Common myeloid progenitor, CD34-positive (primary cell): ENCODE measurements around the gene TBL3.
"Not testable (repeated sequence)": the region's sequence is repeated elsewhere in the genome, so short reads cannot be mapped to it uniquely, and the experiment has no call there.

Experiments used
- CTCF ChIA-PET: fragments of 350-600 bp; sonication (Branson Sonifier 250); formaldehyde crosslinking; loops from one replicate; lab custom pipeline; 2021; ENCODE audit warnings: antibody characterized with exemption; lab: Charles Lee
- POLR2A ChIA-PET: fragments of 350-600 bp; sonication (Branson Sonifier 250); formaldehyde crosslinking; loops from one replicate; lab custom pipeline; 2021; ENCODE audit warnings: antibody characterized with exemption; lab: Charles Lee
- DNase-seq, 3 donors: peaks; one replicate each; pipeline versions ENCODE4 v3.0.0 to v3.0.0-alpha.2; 2013
- H3K27ac ChIP-seq, 2 experiments: 1 replicate in 1 of 2; 2 replicates in 1 of 2; pipeline ENCODE4 v1.7.0; 2013; ENCODE audit warnings: inconsistent platforms in 2 of 2, low read length in 2 of 2, mild to moderate bottlenecking in 2 of 2, low read depth in 1 of 2, moderate library complexity in 1 of 2; ENCODE audit not compliant: severe bottlenecking in 2 of 2, insufficient read depth in 1 of 2, poor library complexity in 1 of 2
- H3K27me3 ChIP-seq, 5 experiments: replicated peaks in 2 of 5; 1 replicate in 3 of 5; 2 replicates in 2 of 5; pipeline versions ENCODE4 v1.6.1 to v1.7.0; 2013; ENCODE audit warnings: low read length in 4 of 5, mild to moderate bottlenecking in 2 of 5, moderate library complexity in 2 of 5, inconsistent platforms in 1 of 5; ENCODE audit not compliant: insufficient read depth in 5 of 5, control insufficient read depth in 4 of 5
- H3K36me3 ChIP-seq, 4 experiments: 1 replicate in 2 of 4; 2 replicates in 2 of 4; pipeline versions ENCODE4 v1.6.1 to v1.7.0; 2013; ENCODE audit warnings: low read length in 3 of 4, control low read depth in 1 of 4, mild to moderate bottlenecking in 1 of 4; ENCODE audit not compliant: control insufficient read depth in 4 of 4, insufficient read depth in 4 of 4
- H3K4me1 ChIP-seq, 4 experiments: 1 replicate in 3 of 4; 2 replicates in 1 of 4; pipeline versions ENCODE4 v1.6.1 to v1.7.1; 2013; ENCODE audit warnings: low read length in 3 of 4, mild to moderate bottlenecking in 3 of 4, control low read depth in 1 of 4, inconsistent platforms in 1 of 4, moderate library complexity in 1 of 4; ENCODE audit not compliant: control insufficient read depth in 4 of 4, insufficient read depth in 4 of 4; ENCODE audit errors: control extremely low read depth in 1 of 4
- H3K4me3 ChIP-seq, 7 experiments: 1 replicate in 4 of 7; 2 replicates in 3 of 7; pipeline versions ENCODE4 v1.5.1 to v1.7.0; 2013; ENCODE audit warnings: mild to moderate bottlenecking in 7 of 7, low read length in 6 of 7, moderate library complexity in 6 of 7, inconsistent platforms in 2 of 7, low read depth in 2 of 7, control low read depth in 1 of 7; ENCODE audit not compliant: insufficient read depth in 4 of 7, control insufficient read depth in 1 of 7; ENCODE audit errors: extremely low read depth in 1 of 7
- H3K9me3 ChIP-seq, 5 experiments: 1 replicate in 4 of 5; 2 replicates in 1 of 5; pipeline versions ENCODE4 v1.6.1 to v1.7.1; 2013; ENCODE audit warnings: low read length in 4 of 5, mild to moderate bottlenecking in 2 of 5, inconsistent platforms in 1 of 5, low read depth in 1 of 5, moderate library complexity in 1 of 5; ENCODE audit not compliant: control insufficient read depth in 4 of 5, insufficient read depth in 2 of 5; ENCODE audit errors: control extremely low read depth in 1 of 5
- WGBS: methylation state at CpG from one replicate; pipeline ENCODE4 v1.1.5; 2013; ENCODE audit not compliant: insufficient coverage; 5-methylcytosine and 5-hydroxymethylcytosine counted together

Gene TBL3

GRCh38 chr16:1950047-1950446, 21.8 kb upstream of the TBL3 start:
- Histone ChIP-seq H3K27me3 (no peaks in the 10 kb centered on the region), H3K4me3 (no peak overlapping the region), H3K9me3 (no peaks in the 10 kb centered on the region), H3K27ac (no peak overlapping the region), H3K4me1 (no peaks in the 10 kb centered on the region), H3K36me3 (no peaks in the 10 kb centered on the region)
- ChIA-PET POLR2A (no interaction called here), CTCF (interaction anchor here (0.5 to 1.7 kb wide), 2 partner anchors 10 to 117 kb away, joined by 3 to 6 read pairs; no protein-coding TSS in a partner anchor)
- WGBS = 89% methylated on average over 4 of the region's 7 CpGs
- DNase-seq = no peak

- H3K27me3 ChIP-seq = no peaks in the 10 kb centered on the region
- no peak for DNase-seq
- no peak overlapping the region for H3K27ac ChIP-seq
- no peak overlapping the region for H3K4me3 ChIP-seq
- ChIA-PET CTCF (interaction anchor here (0.5 to 1.7 kb wide), 4 partner anchors 10 to 166 kb away, joined by 3 to 6 read pairs (median 4); no protein-coding TSS in a partner anchor), POLR2A (no interaction called here)
- no peaks in the 10 kb centered on the region for H3K4me1 ChIP-seq
- no peaks in the 10 kb centered on the region for H3K36me3 ChIP-seq
- no peaks in the 10 kb centered on the region for H3K9me3 ChIP-seq
- WGBS = 97% methylated on average over 19 of the region's 19 CpGs
Observed at GRCh38 chr16:1950559-1950958, 21.3 kb upstream of the TBL3 start.

GRCh38 chr16:1953734-1954133, 18.1 kb upstream of the TBL3 start:
- peaks cover 0 to 6% (median 0%) of the 10 kb centered on the region in 5 experiments for H3K27me3 ChIP-seq
- 95% methylated on average over 17 of the region's 22 CpGs for WGBS
- ChIA-PET POLR2A (no interaction called here), CTCF (interaction anchor here (1.2 to 1.6 kb wide), 2 partner anchors 10 to 94 kb away, joined by 3 read pairs; partner anchors contain the start of gene MSRB1)
- no peaks in the 10 kb centered on the region for H3K9me3 ChIP-seq
- no peak overlapping the region for H3K27ac ChIP-seq
- H3K4me3 ChIP-seq = no peak overlapping the region
- H3K4me1 ChIP-seq = peaks cover 0 to 1% (median 0%) of the 10 kb centered on the region in 4 experiments
- no peaks in the 10 kb centered on the region for H3K36me3 ChIP-seq
- no peak for DNase-seq

GRCh38 chr16:1957434-1958142, 14.3 kb upstream of the TBL3 start:
- CTCF ChIA-PET, H3K27ac ChIP-seq, H3K27me3 ChIP-seq, H3K4me3 ChIP-seq, H3K9me3 ChIP-seq, DNase-seq: not testable (repeated sequence)
- POLR2A ChIA-PET = interaction anchor here (0.6 kb wide), 1 partner anchor 14 kb away, joined by 3 read pairs; the partner anchor contains the start of gene TBL3
- H3K36me3 ChIP-seq = peaks cover 0 to 17% (median 14%) of the 10 kb centered on the region in 4 experiments
- 89% methylated on average over 15 of the region's 22 CpGs for WGBS
- H3K4me1 ChIP-seq = peaks cover 0 to 33% (median 25%) of the 10 kb centered on the region in 4 experiments

- H3K4me1 ChIP-seq = peaks cover 0 to 38% (median 27%) of the 10 kb centered on the region in 4 experiments
- POLR2A ChIA-PET = interaction anchor here (0.6 kb wide), 1 partner anchor 14 kb away, joined by 3 read pairs; the partner anchor contains the start of gene TBL3
- H3K9me3 ChIP-seq, H3K4me3 ChIP-seq, DNase-seq, H3K27me3 ChIP-seq, H3K27ac ChIP-seq, CTCF ChIA-PET: not testable (repeated sequence)
- peaks cover 0 to 22% (median 19%) of the 10 kb centered on the region in 4 experiments for H3K36me3 ChIP-seq
- WGBS = 75% methylated on average over 20 of the region's 30 CpGs
Observed at GRCh38 chr16:1958143-1958491, 13.7 kb upstream of the TBL3 start.

- Histone ChIP-seq H3K4me3 (peak overlapping the region in 4 of 7 experiments; percentile 69 to 90 (median 82)), H3K9me3 (no peaks in the 10 kb centered on the region), H3K27ac (no peak overlapping the region), H3K4me1 (peaks cover 0 to 45% (median 34%) of the 10 kb centered on the region in 4 experiments), H3K27me3 (peaks cover 0 to 7% (median 0%) of the 10 kb centered on the region in 5 experiments), H3K36me3 (peaks cover 0 to 29% (median 22%) of the 10 kb centered on the region in 4 experiments)
- DNase-seq = no peak
- POLR2A ChIA-PET = interaction anchor here (0.6 to 1.1 kb wide), 2 partner anchors 13 to 214 kb away, joined by 3 to 4 read pairs; partner anchors contain the start of gene TBL3
- CTCF ChIA-PET = interaction anchor here (0.6 kb wide), 1 partner anchor 31 kb away, joined by 3 read pairs; no protein-coding TSS in a partner anchor
- 58% methylated on average over 11 of the region's 14 CpGs for WGBS
Observed at GRCh38 chr16:1958715-1959268, 13.1 kb upstream of the TBL3 start.
